HCT116 (cell line): ENCODE data around the gene FCER2. TPM values are rescaled to one million over a fixed set of nuclear protein-coding genes. Genes with fewer than 3 reads are reported as not detected.

Experiments
- ATAC-seq: fragments of 200-7000 bp; cut with Tn5 transposase; 2 replicates; pipeline ENCODE4 v1.9.1; 2020; ENCODE audit warnings: mild to moderate bottlenecking, moderate library complexity
- BruUV-seq: library from RNA; stranded (reverse); fragments of 400-500 nt; replicated peaks from 2 replicates; lab custom pipeline; 2021; lab: Mats Ljungman, UMichigan
- CTCF ChIA-PET: fragments of 300-600 bp; sonication (Branson Sonifier 250); formaldehyde crosslinking; loops from one replicate; lab custom pipeline; 2021; ENCODE audit warnings: antibody characterized with exemption; lab: Charles Lee
- POLR2A ChIA-PET: fragments of 300-600, 350-600 bp; sonication (Branson Sonifier 250); formaldehyde crosslinking; loops from one replicate; lab custom pipeline; 2021; ENCODE audit warnings: antibody characterized with exemption; lab: Charles Lee
- RAD21 ChIA-PET, 2 experiments: fragments of 300-600 bp; sonication (Branson Sonifier 250); formaldehyde crosslinking; loops; one replicate each; lab custom pipeline; 2023; ENCODE audit warnings: low total read pairs in 2 of 2; ENCODE audit not compliant: uncharacterized antibody in 2 of 2, unreplicated experiment in 2 of 2, low non-redundant PET in 1 of 2; lab: Charles Lee
- DNase-seq: peaks from one replicate; pipeline ENCODE4 v3.0.0-alpha.2; 2010; ENCODE audit warnings: low read depth, low spot score
- H2AFZ ChIP-seq: fragments of 200-600 bp; shearing (Covaris generic), sonication (generic); 2 replicates; pipeline ENCODE4 v1.6.1; 2017; ENCODE audit warnings: low read depth, mixed run types, mixed read lengths, antibody characterized with exemption, low read length; ENCODE audit not compliant: poor library complexity, severe bottlenecking
- H3K27ac ChIP-seq: 2 replicates; pipeline ENCODE4 v1.5.1; 2012; ENCODE audit warnings: low read depth, low read length
- H3K27me3 ChIP-seq: fragments of 200-600 bp; sonication (generic); 2 replicates; pipeline ENCODE4 v1.6.1; 2016; ENCODE audit warnings: mixed run types, low read length, mixed read lengths; ENCODE audit not compliant: insufficient read depth
- H3K36me3 ChIP-seq, 2 experiments: fragments of 200-500 bp in 1 of 2; fragments of 200-600 bp in 1 of 2; sonication (Bioruptor generic) in 1 of 2; sonication (generic) in 1 of 2; 2 replicates each; pipeline versions ENCODE4 v1.5.1 to v1.6.1; 2014 to 2016; ENCODE audit warnings: low read length in 2 of 2, inconsistent platforms in 1 of 2, mixed read lengths in 1 of 2, mixed run types in 1 of 2; ENCODE audit not compliant: insufficient read depth in 2 of 2, control insufficient read depth in 1 of 2
- H3K4me1 ChIP-seq, 2 experiments: fragments of 200-600 bp in 1 of 2; sonication (generic) in 1 of 2; 2 replicates each; pipeline versions ENCODE4 v1.5.1 to v1.6.1; 2012 to 2017; ENCODE audit warnings: low read length in 2 of 2, inconsistent platforms in 1 of 2, mild to moderate bottlenecking in 1 of 2, mixed read lengths in 1 of 2, mixed run types in 1 of 2, moderate library complexity in 1 of 2; ENCODE audit not compliant: insufficient read depth in 2 of 2, control insufficient read depth in 1 of 2
- H3K4me2 ChIP-seq: fragments of 200-600 bp; sonication (generic); 2 replicates; pipeline ENCODE4 v1.6.1; 2017; ENCODE audit warnings: mixed run types, low read length, mixed read lengths
- H3K4me3 ChIP-seq, 2 experiments: fragments of 200-600 bp in 1 of 2; sonication (generic) in 1 of 2; replicated peaks in 1 of 2; 2 replicates each; pipeline ENCODE4 v1.5.1; 2011 to 2016; ENCODE audit warnings: low read length in 2 of 2, control low read depth in 1 of 2, low read depth in 1 of 2, mild to moderate bottlenecking in 1 of 2, mixed read lengths in 1 of 2, mixed run types in 1 of 2
- H3K79me2 ChIP-seq: fragments of 200-600 bp; sonication (generic); 2 replicates; pipeline ENCODE4 v1.6.1; 2017; ENCODE audit warnings: mild to moderate bottlenecking, mixed run types, low read length, moderate library complexity, mixed read lengths; ENCODE audit not compliant: insufficient read depth
- H3K9ac ChIP-seq: fragments of 200-600 bp; sonication (generic); 2 replicates; pipeline ENCODE4 v1.6.1; 2016; ENCODE audit warnings: low read length, mixed read lengths
- H3K9me2 ChIP-seq: fragments of 200-600 bp; sonication (generic), shearing (Covaris generic); 2 replicates; pipeline ENCODE4 v1.6.1; 2017; ENCODE audit warnings: mixed run types, mild to moderate bottlenecking, moderate library complexity; ENCODE audit not compliant: insufficient read depth
- H3K9me3 ChIP-seq, 2 experiments: fragments of 200-500 bp in 1 of 2; fragments of 200-600 bp in 1 of 2; sonication (Bioruptor generic) in 1 of 2; sonication (generic) in 1 of 2; 2 replicates each; pipeline ENCODE4 v1.6.1; 2014 to 2017; ENCODE audit warnings: low read length in 2 of 2, mixed read lengths in 2 of 2, inconsistent platforms in 1 of 2, low read depth in 1 of 2, mild to moderate bottlenecking in 1 of 2, mixed run types in 1 of 2, moderate library complexity in 1 of 2; ENCODE audit not compliant: control insufficient read depth in 1 of 2, insufficient read depth in 1 of 2
- H4K20me1 ChIP-seq: fragments of 200-600 bp; sonication (generic), shearing (Covaris generic); 2 replicates; pipeline ENCODE4 v1.6.1; 2017; ENCODE audit warnings: mixed run types, mild to moderate bottlenecking, moderate library complexity; ENCODE audit not compliant: insufficient read depth
- ATF3 ChIP-seq: IDR thresholded peaks from 2 replicates; pipeline ENCODE4 v1.6.1; 2012
- CTCF ChIP-seq, 3 experiments: fragments of 200-600 bp in 1 of 3; sonication (generic) in 1 of 3; IDR thresholded peaks in 2 of 3; conservative IDR thresholded peaks in 1 of 3; 2 replicates each; pipeline ENCODE4 v1.5.1; 2012 to 2017; ENCODE audit warnings: low read depth in 2 of 3, low read length in 2 of 3, antibody characterized with exemption in 1 of 3, borderline replicate concordance in 1 of 3, control low read depth in 1 of 3, mild to moderate bottlenecking in 1 of 3, mixed read lengths in 1 of 3, mixed run types in 1 of 3, moderate library complexity in 1 of 3; ENCODE audit not compliant: insufficient read depth in 1 of 3
- EZH2phosphoT487 ChIP-seq: fragments of 200-600 bp; IDR thresholded peaks from 2 replicates; pipeline ENCODE4 v1.6.1; 2018; ENCODE audit warnings: antibody characterized with exemption, borderline replicate concordance
- FOSL1 ChIP-seq: IDR thresholded peaks from 2 replicates; pipeline ENCODE4 v1.6.1; 2012; ENCODE audit warnings: low read depth
- JUND ChIP-seq: IDR thresholded peaks from 2 replicates; pipeline ENCODE4 v1.6.1; 2012
- MAX ChIP-seq: IDR thresholded peaks from 2 replicates; pipeline ENCODE4 v1.6.1; 2012
- POLR2A ChIP-seq: IDR thresholded peaks from 2 replicates; pipeline ENCODE4 v1.7.0; 2011; ENCODE audit warnings: borderline replicate concordance; ENCODE audit not compliant: insufficient read depth, insufficient read length; ENCODE audit errors: extremely low read depth
- POLR2AphosphoS5 ChIP-seq: IDR thresholded peaks from 2 replicates; pipeline ENCODE4 v1.6.1; 2011; ENCODE audit warnings: mild to moderate bottlenecking, low read depth, low read length, moderate library complexity
- RAD21 ChIP-seq: IDR thresholded peaks from 2 replicates; pipeline ENCODE4 v1.6.1; 2012; ENCODE audit warnings: low read depth, mild to moderate bottlenecking
- REST ChIP-seq: IDR thresholded peaks from 2 replicates; pipeline ENCODE4 v1.6.1; 2012; ENCODE audit warnings: low read depth
- SP1 ChIP-seq: IDR thresholded peaks from 2 replicates; pipeline ENCODE4 v1.6.1; 2012; ENCODE audit warnings: low read depth
- SRF ChIP-seq: IDR thresholded peaks from 2 replicates; pipeline ENCODE4 v1.6.1; 2012; ENCODE audit warnings: low read depth
- ZBTB33 ChIP-seq: IDR thresholded peaks from 2 replicates; pipeline ENCODE4 v1.6.1; 2011; ENCODE audit warnings: mild to moderate bottlenecking, low read length, moderate library complexity; ENCODE audit not compliant: insufficient replicate concordance; ENCODE audit errors: extremely low read depth
- ZFX ChIP-seq: fragments of 450-650 bp; IDR thresholded peaks from 2 replicates; pipeline ENCODE4 v1.6.1; 2017
- intact Hi-C: fragments of 100-400 bp; cut with micrococcal nuclease; formaldehyde crosslinking; loops from 2 replicates; pipeline ENCODE4 v1.10.0; 2022
- total RNA-seq: library from RNA; stranded (reverse); gene quantifications from one replicate; pipeline ENCODE4 v1.2.1, GENCODE V29; 2021; ENCODE audit not compliant: unreplicated experiment

FCER2 gene
- total RNA-seq, 1 experiment from 2014 or later: 0.20 TPM

- Histone ChIP-seq H3K79me2 (no peaks in the 10 kb centered on the region), H3K9ac (no peak overlapping the region), H3K4me1 (no peaks in the 10 kb centered on the region), H3K9me2 (no peaks in the 10 kb centered on the region), H2AFZ (no peak overlapping the region), H4K20me1 (no peaks in the 10 kb centered on the region), H3K27ac (no peak overlapping the region), H3K36me3 (no peaks in the 10 kb centered on the region), H3K4me2 (no peak overlapping the region), H3K9me3 (no peaks in the 10 kb centered on the region), H3K4me3 (no peak overlapping the region), H3K27me3 (peaks cover 20% of the 10 kb centered on the region)
- intact Hi-C loops: no loop called here
- no peak for DNase-seq
- CTCF ChIA-PET: no interaction called here
- no TSS peak for BruUV-seq
- ATAC-seq: no peak
- POLR2A ChIA-PET: no interaction called here
- TF ChIP-seq ZFX: no peak
- TF ChIP-seq REST: no peak
- no peak for TF ChIP-seq MAX
- no peak for TF ChIP-seq ATF3
- RAD21 ChIA-PET: no interaction called here
These were observed 41.5 kb upstream of the FCER2 start for GRCh38 chr19:7743425-7743841.

- no peak overlapping the region for H2AFZ ChIP-seq
- intact Hi-C loops: no loop called here
- ATAC-seq (no peak), DNase-seq (no peak)
- POLR2A ChIA-PET: no interaction called here
- CTCF ChIA-PET: no interaction called here
- peaks cover 20% of the 10 kb centered on the region for H3K27me3 ChIP-seq
- H3K79me2 ChIP-seq: no peaks in the 10 kb centered on the region
- no peaks in the 10 kb centered on the region for H4K20me1 ChIP-seq
- H3K36me3 ChIP-seq: no peaks in the 10 kb centered on the region
- no TSS peak for BruUV-seq
- RAD21 ChIA-PET: no interaction called here
- no peak overlapping the region for H3K9ac ChIP-seq
- H3K27ac ChIP-seq: no peak overlapping the region
- no peaks in the 10 kb centered on the region for H3K4me1 ChIP-seq
- H3K4me3 ChIP-seq: no peak overlapping the region
- H3K4me2 ChIP-seq: no peak overlapping the region
- no peaks in the 10 kb centered on the region for H3K9me3 ChIP-seq
- no peaks in the 10 kb centered on the region for H3K9me2 ChIP-seq
- TF ChIP-seq EZH2phosphoT487 (no peak), RAD21 (no peak), JUND (no peak), CTCF (IDR thresholded peaks at IDR 0.05 in 2 of 3, conservative IDR thresholded peaks at IDR 0.05 in 1 of 3; ENCODE audit: borderline replicate concordance in 1 of 3, insufficient read depth in 1 of 3, low read depth in 2 of 3, low read length in 2 of 3) (no peak), SRF (no peak), FOSL1 (no peak), ZBTB33 (no peak), SP1 (no peak), POLR2A (no peak), POLR2AphosphoS5 (no peak)
These were observed 41.1 kb upstream of the FCER2 start for GRCh38 chr19:7742991-7743390.
